Measurements from ENCODE around the gene EIF4G3.

DNA sequence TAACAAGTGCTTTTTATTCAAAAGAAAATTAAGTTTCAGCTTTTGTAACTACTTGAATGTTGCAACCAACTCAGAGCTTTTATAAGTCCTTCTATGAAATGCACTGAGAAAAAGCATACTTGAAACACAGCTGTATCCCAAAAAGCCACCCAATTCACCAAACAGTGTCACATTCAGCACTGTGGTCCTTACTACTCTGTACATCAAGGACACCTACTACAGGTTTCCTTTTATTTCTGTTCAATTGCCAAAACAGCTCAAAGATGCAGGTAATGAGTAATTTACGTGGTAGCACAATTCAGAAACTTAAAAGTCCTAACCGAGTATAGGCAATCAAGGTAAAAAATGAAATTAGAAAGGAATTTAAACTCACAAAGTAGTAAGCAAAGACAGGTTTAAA lies 2.5 kb downstream of the EIF4G3 start:
- TF ChIP-seq, protein P1, sequence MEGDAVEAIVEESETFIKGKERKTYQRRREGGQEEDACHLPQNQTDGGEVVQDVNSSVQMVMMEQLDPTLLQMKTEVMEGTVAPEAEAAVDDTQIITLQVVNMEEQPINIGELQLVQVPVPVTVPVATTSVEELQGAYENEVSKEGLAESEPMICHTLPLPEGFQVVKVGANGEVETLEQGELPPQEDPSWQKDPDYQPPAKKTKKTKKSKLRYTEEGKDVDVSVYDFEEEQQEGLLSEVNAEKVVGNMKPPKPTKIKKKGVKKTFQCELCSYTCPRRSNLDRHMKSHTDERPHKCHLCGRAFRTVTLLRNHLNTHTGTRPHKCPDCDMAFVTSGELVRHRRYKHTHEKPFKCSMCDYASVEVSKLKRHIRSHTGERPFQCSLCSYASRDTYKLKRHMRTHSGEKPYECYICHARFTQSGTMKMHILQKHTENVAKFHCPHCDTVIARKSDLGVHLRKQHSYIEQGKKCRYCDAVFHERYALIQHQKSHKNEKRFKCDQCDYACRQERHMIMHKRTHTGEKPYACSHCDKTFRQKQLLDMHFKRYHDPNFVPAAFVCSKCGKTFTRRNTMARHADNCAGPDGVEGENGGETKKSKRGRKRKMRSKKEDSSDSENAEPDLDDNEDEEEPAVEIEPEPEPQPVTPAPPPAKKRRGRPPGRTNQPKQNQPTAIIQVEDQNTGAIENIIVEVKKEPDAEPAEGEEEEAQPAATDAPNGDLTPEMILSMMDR (IDR thresholded peaks at IDR 0.05), result no peak
- no peak for TF ChIP-seq POLR2A (IDR thresholded peaks at IDR 0.05)
